AG09319 (cell line): ENCODE measurements around the gene POLR2H.

Experiments used
- DNase-seq: peaks from one replicate; pipeline ENCODE4 v3.0.0-alpha.2; 2010; ENCODE audit warnings: low read depth; ENCODE audit errors: extremely low read depth
- TF ChIP-seq, protein P1 (sequence below): IDR thresholded peaks from 2 replicates; pipeline ENCODE4 v1.5.1; 2011; ENCODE audit warnings: low read depth, mild to moderate bottlenecking, inconsistent platforms, low read length, moderate library complexity

The POLR2H gene

DNA sequence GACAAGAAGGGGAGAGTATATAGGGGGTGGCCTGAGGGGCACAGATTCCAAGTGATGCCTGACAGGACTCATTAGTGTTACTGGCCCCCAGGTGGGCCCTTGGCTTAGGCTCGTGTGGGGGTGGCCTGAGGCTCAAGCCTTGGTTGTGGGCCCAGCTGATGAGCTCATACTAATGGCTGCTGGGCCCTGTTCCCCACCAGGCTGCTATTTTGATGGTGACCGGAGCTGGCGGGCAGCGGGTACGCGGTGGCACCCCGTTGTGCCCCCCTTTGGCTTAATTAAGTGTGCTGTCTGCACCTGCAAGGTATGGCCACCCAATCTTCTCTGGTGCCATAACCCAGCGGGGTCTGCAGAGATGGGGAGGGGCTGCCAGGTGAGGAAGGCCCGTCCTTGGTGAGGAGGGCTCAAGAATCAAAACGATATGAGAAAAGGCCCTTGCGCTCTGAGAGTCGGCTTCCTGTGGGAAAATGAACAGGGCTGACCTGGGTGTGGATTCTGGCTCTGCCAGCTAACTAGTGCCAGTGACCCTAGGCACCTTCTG, 25.7 kb downstream of the POLR2H start:
- DNase-seq = no peak
- TF ChIP-seq, protein P1, sequence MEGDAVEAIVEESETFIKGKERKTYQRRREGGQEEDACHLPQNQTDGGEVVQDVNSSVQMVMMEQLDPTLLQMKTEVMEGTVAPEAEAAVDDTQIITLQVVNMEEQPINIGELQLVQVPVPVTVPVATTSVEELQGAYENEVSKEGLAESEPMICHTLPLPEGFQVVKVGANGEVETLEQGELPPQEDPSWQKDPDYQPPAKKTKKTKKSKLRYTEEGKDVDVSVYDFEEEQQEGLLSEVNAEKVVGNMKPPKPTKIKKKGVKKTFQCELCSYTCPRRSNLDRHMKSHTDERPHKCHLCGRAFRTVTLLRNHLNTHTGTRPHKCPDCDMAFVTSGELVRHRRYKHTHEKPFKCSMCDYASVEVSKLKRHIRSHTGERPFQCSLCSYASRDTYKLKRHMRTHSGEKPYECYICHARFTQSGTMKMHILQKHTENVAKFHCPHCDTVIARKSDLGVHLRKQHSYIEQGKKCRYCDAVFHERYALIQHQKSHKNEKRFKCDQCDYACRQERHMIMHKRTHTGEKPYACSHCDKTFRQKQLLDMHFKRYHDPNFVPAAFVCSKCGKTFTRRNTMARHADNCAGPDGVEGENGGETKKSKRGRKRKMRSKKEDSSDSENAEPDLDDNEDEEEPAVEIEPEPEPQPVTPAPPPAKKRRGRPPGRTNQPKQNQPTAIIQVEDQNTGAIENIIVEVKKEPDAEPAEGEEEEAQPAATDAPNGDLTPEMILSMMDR = no peak

DNA sequence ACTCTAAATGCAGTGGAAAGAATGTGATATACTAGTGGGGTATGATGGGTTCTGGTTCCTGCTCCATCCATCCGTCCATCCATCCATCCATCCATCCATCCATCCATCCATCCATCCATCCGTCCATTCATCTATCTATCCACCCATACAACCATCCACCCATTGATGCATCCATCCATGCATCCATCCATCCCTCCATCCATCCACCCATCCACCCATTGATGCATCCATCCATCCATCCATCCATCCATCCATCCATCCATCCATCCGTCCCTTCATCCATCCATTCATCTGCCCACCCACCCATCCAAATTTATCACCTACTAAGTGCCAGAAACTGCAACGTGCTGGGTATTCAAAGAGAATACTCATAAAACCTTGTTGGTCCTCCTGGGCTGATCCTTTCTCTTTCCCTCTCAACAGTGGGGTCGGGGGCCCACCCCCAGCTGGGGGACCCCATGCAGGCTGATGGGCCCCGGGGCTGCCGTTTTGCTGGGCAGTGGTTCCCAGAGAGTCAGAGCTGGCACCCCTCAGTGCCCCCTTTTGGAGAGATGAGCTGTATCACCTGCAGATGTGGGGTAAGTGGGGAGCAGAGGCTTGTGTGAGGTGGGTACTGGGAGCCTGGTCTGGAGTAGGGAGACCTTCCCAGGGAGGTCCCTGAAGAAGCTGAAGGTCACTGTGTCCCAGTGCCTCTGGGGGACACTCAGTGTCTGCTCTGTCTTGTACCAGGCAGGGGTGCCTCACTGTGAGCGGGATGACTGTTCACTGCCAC, 26.8 kb downstream of the POLR2H start:
- no peak for DNase-seq
- TF ChIP-seq, protein P1 = no peak

DNA sequence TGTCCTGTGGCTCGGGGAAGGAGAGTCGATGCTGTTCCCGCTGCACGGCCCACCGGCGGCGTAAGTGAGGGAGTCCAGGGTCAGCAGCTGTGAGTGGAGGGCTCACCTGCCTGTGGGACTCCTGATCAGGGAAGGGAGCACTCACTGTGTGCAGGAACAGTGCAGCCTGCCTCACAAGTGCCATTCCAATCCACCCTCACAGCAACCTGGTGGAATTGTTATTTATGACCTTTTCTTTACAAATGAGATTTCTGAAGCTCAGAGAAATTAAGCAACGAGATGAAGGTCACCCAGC, 27.4 kb downstream of the POLR2H start:
- no peak for DNase-seq
- TF ChIP-seq, protein P1 = no peak

DNA sequence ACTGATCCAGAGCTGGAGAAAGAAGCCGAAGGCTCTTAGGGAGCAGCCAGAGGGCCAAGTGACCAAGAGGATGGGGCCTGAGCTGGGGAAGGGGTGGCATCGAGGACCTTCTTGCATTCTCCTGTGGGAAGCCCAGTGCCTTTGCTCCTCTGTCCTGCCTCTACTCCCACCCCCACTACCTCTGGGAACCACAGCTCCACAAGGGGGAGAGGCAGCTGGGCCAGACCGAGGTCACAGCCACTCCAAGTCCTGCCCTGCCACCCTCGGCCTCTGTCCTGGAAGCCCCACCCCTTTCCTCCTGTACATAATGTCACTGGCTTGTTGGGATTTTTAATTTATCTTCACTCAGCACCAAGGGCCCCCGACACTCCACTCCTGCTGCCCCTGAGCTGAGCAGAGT, 27.9 kb downstream of the POLR2H start:
- TF ChIP-seq, protein P1 = no peak

DNA sequence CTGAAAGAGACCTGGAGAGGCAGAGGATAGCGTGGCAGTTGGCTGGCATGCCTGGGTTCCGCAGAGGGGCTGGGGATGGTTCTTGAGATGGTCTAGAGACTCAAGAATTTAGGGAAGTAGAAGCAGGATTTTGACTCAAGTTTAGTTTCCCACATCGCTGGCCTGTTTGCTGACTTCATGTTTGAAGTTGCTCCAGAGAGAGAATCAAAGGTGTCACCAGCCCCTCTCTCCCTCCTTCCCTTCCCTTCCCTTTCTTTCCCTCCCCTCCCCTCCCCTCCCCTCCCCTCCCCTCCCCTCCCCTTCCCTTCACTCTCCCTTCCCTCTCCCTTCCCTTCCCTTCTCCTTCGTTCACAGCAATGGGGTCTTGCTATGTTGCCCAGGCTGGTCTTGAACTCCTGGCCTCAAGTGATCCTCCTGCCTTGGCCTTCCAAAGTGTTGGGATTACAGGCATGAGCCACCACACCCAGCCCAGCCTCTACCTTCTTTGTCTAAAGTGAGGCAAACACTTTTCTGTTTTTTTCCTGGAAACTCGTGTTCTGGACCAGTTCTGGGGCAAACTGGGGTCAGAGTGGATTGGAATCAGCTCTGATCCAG, 28.5 kb downstream of the POLR2H start:
- TF ChIP-seq, protein P1 = no peak
- DNase-seq = no peak

More for the DNA sequence above, 27.9 kb downstream of the POLR2H start:
- no peak for DNase-seq

DNA sequence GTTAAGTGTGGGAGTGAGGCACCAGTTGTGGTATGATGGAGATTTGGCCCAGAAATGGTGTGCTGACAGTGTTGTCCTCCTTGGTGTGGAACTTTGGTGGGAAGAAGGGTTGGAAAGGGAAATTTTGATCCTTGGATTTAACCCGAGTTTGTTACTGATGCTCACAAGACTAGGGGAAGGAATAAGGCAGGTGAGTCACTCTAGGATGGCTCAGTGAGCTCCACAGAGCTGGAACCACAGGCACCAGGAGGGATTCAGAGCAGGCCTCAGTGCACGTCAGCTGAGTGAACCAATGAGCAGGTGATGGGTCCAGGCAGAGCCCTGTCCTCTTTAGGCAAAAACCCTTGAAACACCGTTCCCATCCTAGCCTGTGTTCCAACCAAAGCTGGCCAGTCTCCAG, 29.8 kb downstream of the POLR2H start:
- TF ChIP-seq, protein P1 = no peak

DNA sequence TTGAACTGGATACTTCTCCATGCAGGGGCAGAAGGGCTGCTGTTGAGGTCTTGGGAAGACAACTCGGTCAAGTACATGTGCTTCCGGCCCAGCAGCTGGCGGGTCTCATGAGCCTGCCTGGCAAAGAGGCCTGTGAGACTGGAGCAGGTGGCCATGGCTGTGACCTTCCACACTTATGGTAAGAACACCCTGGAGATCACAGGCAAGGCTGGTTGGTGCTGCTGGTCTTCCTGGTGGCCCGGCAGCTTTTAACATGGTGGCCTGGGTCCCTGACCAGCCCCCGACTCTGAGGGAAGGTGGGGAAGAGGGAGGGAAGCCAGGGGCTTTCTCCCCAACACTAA, 33.8 kb downstream of the POLR2H start:
- TF ChIP-seq, protein P1 = no peak
- DNase-seq = no peak

More for the DNA sequence above, 29.8 kb downstream of the POLR2H start:
- no peak for DNase-seq
